B cell (primary cell): Measurements from ENCODE around the gene DYNC1I1. TPM values are rescaled to one million over a fixed set of nuclear protein-coding genes. Genes with fewer than 3 reads are reported as not detected.

Source experiments
- ATAC-seq: fragments of 200-7000 bp; cut with Tn5 transposase; one replicate; pipeline ENCODE4 v1.10.0; 2021; ENCODE audit warnings: low read depth, mild to moderate bottlenecking, moderate number of reproducible peaks, moderate library complexity
- CTCF ChIA-PET: fragments of 350-600 bp; sonication (Branson Sonifier 250); formaldehyde crosslinking; loops from one replicate; lab custom pipeline; 2021; ENCODE audit warnings: antibody characterized with exemption, inconsistent platforms; lab: Charles Lee
- POLR2A ChIA-PET: fragments of 350-600 bp; sonication (Branson Sonifier 250); formaldehyde crosslinking; loops from one replicate; lab custom pipeline; 2021; ENCODE audit warnings: antibody characterized with exemption; lab: Charles Lee
- DNase-seq: peaks from one replicate; pipeline ENCODE4 v3.0.0; 2013
- H2AFZ ChIP-seq: 2 replicates; pipeline ENCODE4 v1.6.1; 2012; ENCODE audit warnings: mild to moderate bottlenecking, low read depth, low read length; ENCODE audit not compliant: insufficient read depth, poor library complexity, severe bottlenecking
- H3K27ac ChIP-seq, 2 donors: 1 replicate in 1 of 2; 2 replicates in 1 of 2; pipeline ENCODE4 v1.5.1; 2012 to 2013; ENCODE audit warnings: low read length in 2 of 2, mild to moderate bottlenecking in 2 of 2, moderate library complexity in 1 of 2
- H3K27me3 ChIP-seq, 4 experiments: fragments of 200-600 bp in 1 of 4; sonication (generic) in 1 of 4; replicated peaks in 1 of 4; 1 replicate in 2 of 4; 2 replicates in 2 of 4; pipeline versions ENCODE4 v1.6.1 to v1.7.0; 2013 to 2016; ENCODE audit warnings: low read length in 3 of 4, mild to moderate bottlenecking in 2 of 4, mixed read lengths in 1 of 4, moderate library complexity in 1 of 4; ENCODE audit not compliant: insufficient read depth in 4 of 4, control insufficient read depth in 3 of 4; ENCODE audit errors: control extremely low read depth in 1 of 4
- H3K36me3 ChIP-seq, 2 experiments: replicated peaks in 1 of 2; 1 replicate in 1 of 2; 2 replicates in 1 of 2; pipeline versions ENCODE4 v1.6.1 to v1.7.1; 2013; ENCODE audit warnings: low read length in 1 of 2; ENCODE audit not compliant: insufficient read depth in 2 of 2, control insufficient read depth in 1 of 2; ENCODE audit errors: control extremely low read depth in 1 of 2, extremely low read depth in 1 of 2
- H3K4me1 ChIP-seq, 2 donors: fragments of 200-600 bp in 1 of 2; sonication (generic) in 1 of 2; 1 replicate in 1 of 2; 2 replicates in 1 of 2; pipeline versions ENCODE4 v1.5.1 to v1.6.1; 2013 to 2017; ENCODE audit warnings: low read length in 2 of 2; ENCODE audit not compliant: control insufficient read depth in 2 of 2, insufficient read depth in 2 of 2
- H3K4me2 ChIP-seq: replicated peaks from 2 replicates; pipeline ENCODE3; 2012; ENCODE audit warnings: mild to moderate bottlenecking, low read depth, low read length; ENCODE audit not compliant: poor library complexity, severe bottlenecking
- H3K4me3 ChIP-seq, 5 experiments: fragments of 200-600 bp in 1 of 5; sonication (generic) in 1 of 5; 1 replicate in 3 of 5; 2 replicates in 2 of 5; pipeline versions ENCODE4 v1.5.1 to v1.7.0; 2011 to 2016; ENCODE audit warnings: low read length in 4 of 5, mild to moderate bottlenecking in 4 of 5, low read depth in 2 of 5, control low read depth in 1 of 5, moderate library complexity in 1 of 5; ENCODE audit not compliant: insufficient read depth in 1 of 5; ENCODE audit errors: control extremely low read depth in 1 of 5, extremely low read depth in 1 of 5
- H3K79me2 ChIP-seq: fragments of 200-600 bp; sonication (generic); one replicate; pipeline ENCODE4 v1.6.0; 2016; ENCODE audit warnings: low read length; ENCODE audit not compliant: control insufficient read depth, insufficient read depth
- H3K9ac ChIP-seq: fragments of 200-600 bp; sonication (generic); 2 replicates; pipeline ENCODE4 v1.6.1; 2017; ENCODE audit warnings: mild to moderate bottlenecking, low read length, moderate library complexity
- H3K9me3 ChIP-seq, 3 donors: one replicate each; pipeline versions ENCODE4 v1.6.1 to v1.7.1; 2013; ENCODE audit warnings: low read length in 2 of 3; ENCODE audit not compliant: control insufficient read depth in 2 of 3, insufficient read depth in 1 of 3; ENCODE audit errors: control extremely low read depth in 1 of 3
- H4K20me1 ChIP-seq: 2 replicates; pipeline ENCODE4 v1.6.0; 2012; ENCODE audit warnings: mild to moderate bottlenecking, low read length; ENCODE audit not compliant: insufficient read depth, control insufficient read depth, poor library complexity, severe bottlenecking
- H3K27ac Mint-ChIP-seq: one replicate; pipeline ENCODE4 v1.8.0; 2021; ENCODE audit warnings: mixed read lengths
- H3K27me3 Mint-ChIP-seq: one replicate; pipeline ENCODE4 v1.8.0; 2021; ENCODE audit warnings: mixed read lengths
- H3K4me1 Mint-ChIP-seq: one replicate; pipeline ENCODE4 v1.8.0; 2021; ENCODE audit warnings: mixed read lengths
- H3K4me3 Mint-ChIP-seq: one replicate; pipeline ENCODE4 v1.8.0; 2021; ENCODE audit warnings: mixed read lengths
- H3K9me3 Mint-ChIP-seq: one replicate; pipeline ENCODE4 v1.8.0; 2022; ENCODE audit warnings: mixed read lengths; ENCODE audit not compliant: insufficient read depth
- CTCF ChIP-seq: fragments of 200-600 bp; IDR thresholded peaks from one replicate; pipeline ENCODE4 v1.8.0; 2022; ENCODE audit warnings: antibody characterized with exemption, mild to moderate bottlenecking
- EZH2 ChIP-seq: IDR thresholded peaks from 2 replicates; pipeline ENCODE4 v1.6.1; 2012; ENCODE audit warnings: borderline replicate concordance, low read depth, mild to moderate bottlenecking, moderate library complexity, low read length; ENCODE audit not compliant: insufficient read depth, poor library complexity, severe bottlenecking
- WGBS: methylation state at CpG from one replicate; pipeline ENCODE4 v1.1.5; 2013; ENCODE audit warnings: missing lambda C conversion rate; ENCODE audit not compliant: insufficient coverage; 5-methylcytosine and 5-hydroxymethylcytosine counted together
- intact Hi-C: fragments of 100-400 bp; cut with micrococcal nuclease; formaldehyde crosslinking; loops from one replicate; pipeline ENCODE4 v1.10.0; 2022
- polyA plus RNA-seq: library from polyadenylated mRNA; depleted of rRNA; stranded (reverse); fragments of >200 nt; gene quantifications from 2 replicates; pipeline ENCODE4 v1.2.3, GENCODE V29; 2012
- total RNA-seq, 2 donors: library from RNA; stranded (reverse); fragments of 120-200 nt in 1 of 2; gene quantifications; 1 replicate in 1 of 2; 2 replicates in 1 of 2; pipeline versions ENCODE4 v1.2.3 to v1.2.4, GENCODE V29; 2013 to 2022

The DYNC1I1 gene
- total and polyA plus RNA-seq, 2 donors (not counting 1 experiment from before 2014, with no cell fraction given), result not detected

- 100% methylated on average over 3 of the region's 6 CpGs for WGBS
- Histone ChIP-seq H3K9ac (no peak overlapping the region), H3K27me3 (peaks cover 0 to 24% (median 19%) of the 10 kb centered on the region in 4 experiments), H3K4me1 (peaks cover 9% of the 10 kb centered on the region in 2 donors), H2AFZ (no peak overlapping the region), H3K27ac (no peak overlapping the region), H3K4me3 (no peak overlapping the region), H3K79me2 (no peaks in the 10 kb centered on the region), H3K4me2 (no peak overlapping the region), H3K36me3 (no peaks in the 10 kb centered on the region), H3K9me3 (no peaks in the 10 kb centered on the region), H4K20me1 (no peaks in the 10 kb centered on the region)
- DNase-seq, result no peak
- Mint-ChIP-seq H3K9me3 (no peaks in the 10 kb centered on the region), H3K27ac (no peak overlapping the region), H3K27me3 (peaks cover 29% of the 10 kb centered on the region), H3K4me3 (no peak overlapping the region), H3K4me1 (peaks cover 6% of the 10 kb centered on the region)
- no peak for ATAC-seq
- CTCF ChIA-PET, result interaction anchor here (1.2 kb wide), 1 partner anchor 948 kb away, joined by 4 read pairs; no protein-coding TSS in a partner anchor
- POLR2A ChIA-PET, result no interaction called here
- no peak for TF ChIP-seq CTCF
- no peak for TF ChIP-seq EZH2
- intact Hi-C loops, result no loop called here
These were observed 307.7 kb downstream of the DYNC1I1 start for GRCh38 chr7:96080027-96080426.

GRCh38 chr7:96084881-96085553, 312.7 kb downstream of the DYNC1I1 start:
- no peaks in the 10 kb centered on the region for H3K9me3 ChIP-seq
- TF ChIP-seq EZH2, result no peak
- H3K36me3 ChIP-seq, result no peaks in the 10 kb centered on the region
- H3K4me2 ChIP-seq, result no peak overlapping the region
- H3K4me3 ChIP-seq, result no peak overlapping the region
- no peak overlapping the region for H2AFZ ChIP-seq
- H3K27me3 ChIP-seq, result peaks cover 0 to 7% (median 1%) of the 10 kb centered on the region in 4 experiments
- H3K4me1 ChIP-seq, result no peaks in the 10 kb centered on the region
- no peaks in the 10 kb centered on the region for H4K20me1 ChIP-seq
- 91% methylated on average over 1 of the region's 1 CpG for WGBS
- H3K4me1 Mint-ChIP-seq, result no peaks in the 10 kb centered on the region
- H3K27ac ChIP-seq, result no peak overlapping the region
- DNase-seq (no peak), ATAC-seq (no peak)
- H3K9me3 Mint-ChIP-seq, result no peaks in the 10 kb centered on the region
- peaks cover 5% of the 10 kb centered on the region for H3K27me3 Mint-ChIP-seq
- no peak overlapping the region for H3K27ac Mint-ChIP-seq
- intact Hi-C loops, result no loop called here
- no peak overlapping the region for H3K4me3 Mint-ChIP-seq
- no peaks in the 10 kb centered on the region for H3K79me2 ChIP-seq
- ChIA-PET POLR2A (no interaction called here), CTCF (interaction anchor here (0.6 to 1.6 kb wide), 2 partner anchors 10 to 942 kb away, joined by 4 to 7 read pairs; no protein-coding TSS in a partner anchor)
- H3K9ac ChIP-seq, result no peak overlapping the region
